ENCODE results near the gene PAK5. TPM values are rescaled to one million over a fixed set of nuclear protein-coding genes. Genes with fewer than 3 reads are reported as not detected.
A peak's percentile ranks its signal among the peaks of the same experiment; 100 is the strongest.

Gene PAK5
- total RNA-seq, 1 donor: not detected

GRCh38 chr20:9500121-9500520 is 338.8 kb downstream of the PAK5 start:
- DNase-seq (ENCODE audit: low read depth): no peak
- TF ChIP-seq CTCF (IDR thresholded peaks at IDR 0.05; ENCODE audit: insufficient read depth, low read length): no peak
- H3K4me3 ChIP-seq (ENCODE audit: low read depth, low read length): no peak overlapping the region

- no peak overlapping the region for H3K4me3 ChIP-seq (ENCODE audit: low read depth, low read length)
- TF ChIP-seq CTCF (IDR thresholded peaks at IDR 0.05; ENCODE audit: insufficient read depth, low read length): no peak
- DNase-seq (ENCODE audit: low read depth): no peak
Observed at GRCh38 chr20:9499126-9499899, 339.6 kb downstream of the PAK5 start.

GRCh38 chr20:9498322-9498721 is 340.6 kb downstream of the PAK5 start:
- no peak for TF ChIP-seq CTCF (IDR thresholded peaks at IDR 0.05; ENCODE audit: insufficient read depth, low read length)
- H3K4me3 ChIP-seq (ENCODE audit: low read depth, low read length): no peak overlapping the region
- DNase-seq (ENCODE audit: low read depth): peak; percentile 2

GRCh38 chr20:9496155-9496554 is 342.7 kb downstream of the PAK5 start:
- no peak for DNase-seq (ENCODE audit: low read depth)
- H3K4me3 ChIP-seq (ENCODE audit: low read depth, low read length): no peak overlapping the region
- TF ChIP-seq CTCF (IDR thresholded peaks at IDR 0.05; ENCODE audit: insufficient read depth, low read length): no peak

GRCh38 chr20:9495701-9496100 is 343.2 kb downstream of the PAK5 start:
- TF ChIP-seq CTCF (IDR thresholded peaks at IDR 0.05; ENCODE audit: insufficient read depth, low read length): no peak

GRCh38 chr20:9493803-9494202 is 345.1 kb downstream of the PAK5 start:
- DNase-seq (ENCODE audit: low read depth): no peak
- no peak for TF ChIP-seq CTCF (IDR thresholded peaks at IDR 0.05; ENCODE audit: insufficient read depth, low read length)
- no peak overlapping the region for H3K4me3 ChIP-seq (ENCODE audit: low read depth, low read length)

More at GRCh38 chr20:9495701-9496100, 343.2 kb downstream of the PAK5 start:
- no peak overlapping the region for H3K4me3 ChIP-seq (ENCODE audit: low read depth, low read length)
- DNase-seq (ENCODE audit: low read depth): no peak

GRCh38 chr20:9492067-9492466 is 346.8 kb downstream of the PAK5 start:
- no peak for TF ChIP-seq CTCF (IDR thresholded peaks at IDR 0.05; ENCODE audit: insufficient read depth, low read length)
- H3K4me3 ChIP-seq (ENCODE audit: low read depth, low read length): no peak overlapping the region

More at GRCh38 chr20:9492067-9492466, 346.8 kb downstream of the PAK5 start:
- DNase-seq (ENCODE audit: low read depth): no peak

All from fibroblast of the aortic adventitia (primary cell).